ENCODE results near the gene MPP3.
"Not testable (repeated sequence)": the region's sequence is repeated elsewhere in the genome, so short reads cannot be mapped to it uniquely, and the experiment has no call there.

MPP3 gene

GRCh38 chr17:43808076-43808475 lies 24.9 kb downstream of the MPP3 start:
- DNase-seq (ENCODE audit: low spot score) = no peak

GRCh38 chr17:43805117-43805516 lies 27.8 kb downstream of the MPP3 start:
- DNase-seq (ENCODE audit: low spot score) = no peak

- DNase-seq (ENCODE audit: low spot score) = peak; percentile 15
These were observed 29.2 kb downstream of the MPP3 start for GRCh38 chr17:43803758-43804157.

- no peak for DNase-seq (ENCODE audit: low spot score)
These were observed 31.1 kb downstream of the MPP3 start for GRCh38 chr17:43801844-43802243.

GRCh38 chr17:43800736-43801135 lies 32.2 kb downstream of the MPP3 start:
- DNase-seq (ENCODE audit: low spot score) = no peak

GRCh38 chr17:43799047-43799446 lies 33.9 kb downstream of the MPP3 start:
- DNase-seq (ENCODE audit: low spot score) = no peak

GRCh38 chr17:43798024-43798423 lies 34.9 kb downstream of the MPP3 start:
- not testable (repeated sequence) for DNase-seq (ENCODE audit: low spot score)

GRCh38 chr17:43792668-43793067 lies 40.3 kb downstream of the MPP3 start:
- DNase-seq (ENCODE audit: low spot score) = not testable (repeated sequence)

- DNase-seq (ENCODE audit: low spot score) = peak; percentile 41
These were observed 41.4 kb downstream of the MPP3 start for GRCh38 chr17:43791589-43791988.

GRCh38 chr17:43790311-43790940 lies 42.5 kb downstream of the MPP3 start:
- no peak for DNase-seq (ENCODE audit: low spot score)

GRCh38 chr17:43789482-43789881 lies 43.5 kb downstream of the MPP3 start:
- no peak for DNase-seq (ENCODE audit: low spot score)

GRCh38 chr17:43788540-43788939 lies 44.4 kb downstream of the MPP3 start:
- no peak for DNase-seq (ENCODE audit: low spot score)

GRCh38 chr17:43787728-43788127 lies 45.2 kb downstream of the MPP3 start:
- no peak for DNase-seq (ENCODE audit: low spot score)

GRCh38 chr17:43784628-43785101 lies 48.3 kb downstream of the MPP3 start:
- DNase-seq (ENCODE audit: low spot score) = peak; percentile 80

GRCh38 chr17:43784068-43784467 lies 48.9 kb downstream of the MPP3 start:
- DNase-seq (ENCODE audit: low spot score) = peak; percentile 61

- DNase-seq (ENCODE audit: low spot score) = no peak
These were observed 49.8 kb downstream of the MPP3 start for GRCh38 chr17:43782913-43783680.

GRCh38 chr17:43780135-43780534 lies 52.8 kb downstream of the MPP3 start, which contains the start of gene CFAP97D1:
TSS of gene CFAP97D1 (plus strand) at chr17:43780435. CDS start at chr17:43780463, 28 bp downstream.
- DNase-seq (ENCODE audit: low spot score) = no peak

- no peak for DNase-seq (ENCODE audit: low spot score)
These were observed 53.5 kb downstream of the MPP3 start for GRCh38 chr17:43779145-43780125.

GRCh38 chr17:43778337-43779144 lies 54.4 kb downstream of the MPP3 start, which contains the start of gene DUSP3:
TSS of gene DUSP3 (minus strand) at chr17:43778977. CDS start at chr17:43778924, 53 bp downstream.
- peak; percentile 96 for DNase-seq (ENCODE audit: low spot score)

GRCh38 chr17:43774304-43775250 lies 58.4 kb downstream of the MPP3 start:
- no peak for DNase-seq (ENCODE audit: low spot score)

All from AG08395 (cell line).